Effector memory CD4-positive, alpha-beta T cell (primary cell): ENCODE measurements around the gene DSCAML1.

ENCODE experiments used
- DNase-seq, 3 donors: peaks; one replicate each; pipeline ENCODE4 v3.0.0-alpha.2; 2020
- H3K27ac ChIP-seq: 2 replicates; pipeline ENCODE4 v1.7.0; 2013; ENCODE audit warnings: mild to moderate bottlenecking, low read length, moderate library complexity; ENCODE audit not compliant: insufficient read depth, poor library complexity, severe bottlenecking
- H3K27me3 ChIP-seq: replicated peaks from 2 replicates; pipeline ENCODE4 v1.7.0; 2013; ENCODE audit warnings: mild to moderate bottlenecking, low read length; ENCODE audit not compliant: insufficient read depth, control insufficient read depth, poor library complexity, severe bottlenecking
- H3K36me3 ChIP-seq: 2 replicates; pipeline ENCODE4 v1.7.0; 2013; ENCODE audit warnings: mild to moderate bottlenecking, low read length, moderate library complexity; ENCODE audit not compliant: control insufficient read depth, insufficient read depth
- H3K4me1 ChIP-seq: 2 replicates; pipeline ENCODE4 v1.7.0; 2013; ENCODE audit warnings: low read length, mild to moderate bottlenecking; ENCODE audit not compliant: control insufficient read depth, insufficient read depth, poor library complexity, severe bottlenecking
- H3K4me3 ChIP-seq: 2 replicates; pipeline ENCODE4 v1.7.0; 2013; ENCODE audit warnings: low read length, low read depth, mild to moderate bottlenecking; ENCODE audit not compliant: insufficient read depth, poor library complexity, severe bottlenecking
- H3K9me3 ChIP-seq: 2 replicates; pipeline ENCODE4 v1.7.0; 2013; ENCODE audit warnings: mild to moderate bottlenecking, low read length, moderate library complexity; ENCODE audit not compliant: control insufficient read depth

DSCAML1 gene

GRCh38 chr11:117417856-117418255 is 379.2 kb downstream of the DSCAML1 start:
- Histone ChIP-seq H3K27ac (no peak overlapping the region), H3K36me3 (no peaks in the 10 kb centered on the region), H3K4me1 (no peaks in the 10 kb centered on the region), H3K4me3 (no peak overlapping the region), H3K9me3 (no peaks in the 10 kb centered on the region), H3K27me3 (no peaks in the 10 kb centered on the region)
- no peak for DNase-seq

DNA sequence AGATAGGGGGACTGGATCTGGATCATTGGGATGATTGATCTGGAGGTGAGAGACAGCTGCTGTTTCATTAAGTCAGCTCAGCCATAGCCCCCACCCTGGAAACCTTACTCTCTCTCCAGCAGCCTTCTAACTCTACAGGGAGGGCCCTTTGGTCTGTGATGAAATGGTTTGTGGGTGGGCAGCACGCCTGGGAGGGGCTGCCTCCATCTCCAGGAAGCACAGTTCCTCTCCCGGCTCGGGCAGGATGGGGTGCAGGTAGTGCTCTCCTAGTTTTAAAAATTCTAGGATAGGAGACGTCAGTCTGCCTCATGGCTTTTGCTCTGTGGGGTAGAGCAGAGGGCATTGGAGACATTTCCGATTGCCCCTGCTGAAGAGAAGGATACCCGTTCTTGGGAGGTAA is 379.7 kb downstream of the DSCAML1 start:
- Histone ChIP-seq H3K4me3 (no peak overlapping the region), H3K4me1 (no peaks in the 10 kb centered on the region), H3K27me3 (no peaks in the 10 kb centered on the region), H3K36me3 (no peaks in the 10 kb centered on the region), H3K9me3 (no peaks in the 10 kb centered on the region), H3K27ac (no peak overlapping the region)
- DNase-seq: no peak

DNA sequence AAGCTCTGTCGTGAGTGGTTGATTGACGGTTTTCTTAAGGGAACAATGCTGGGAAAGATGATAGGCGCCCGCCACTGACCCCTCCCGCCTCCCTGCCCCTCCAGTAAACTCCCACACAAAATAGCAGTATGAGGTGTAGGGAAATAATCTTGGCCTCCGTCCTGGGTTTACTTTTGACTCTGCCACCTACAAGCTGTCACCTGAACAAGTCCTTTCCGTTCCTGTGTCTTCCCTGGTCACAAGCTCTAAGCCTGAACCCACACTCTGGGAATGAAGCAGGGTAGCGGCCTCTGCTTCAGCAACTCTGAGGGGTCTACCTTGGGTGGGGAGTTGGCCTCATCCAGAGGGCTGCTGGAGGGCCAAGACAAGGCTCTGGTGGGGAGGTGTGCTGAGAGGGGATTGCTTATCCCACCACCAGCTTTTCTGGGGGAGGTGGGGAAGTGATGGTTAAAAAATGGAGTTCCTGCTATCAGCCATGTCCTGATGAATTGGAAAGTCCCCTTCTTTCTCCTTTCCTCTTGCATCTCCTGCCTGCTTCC is 381.6 kb downstream of the DSCAML1 start:
- DNase-seq: no peak
- H3K27ac ChIP-seq: no peak overlapping the region
- H3K4me1 ChIP-seq: no peaks in the 10 kb centered on the region
- no peaks in the 10 kb centered on the region for H3K36me3 ChIP-seq
- H3K4me3 ChIP-seq: no peak overlapping the region
- no peaks in the 10 kb centered on the region for H3K27me3 ChIP-seq
- no peaks in the 10 kb centered on the region for H3K9me3 ChIP-seq

DNA sequence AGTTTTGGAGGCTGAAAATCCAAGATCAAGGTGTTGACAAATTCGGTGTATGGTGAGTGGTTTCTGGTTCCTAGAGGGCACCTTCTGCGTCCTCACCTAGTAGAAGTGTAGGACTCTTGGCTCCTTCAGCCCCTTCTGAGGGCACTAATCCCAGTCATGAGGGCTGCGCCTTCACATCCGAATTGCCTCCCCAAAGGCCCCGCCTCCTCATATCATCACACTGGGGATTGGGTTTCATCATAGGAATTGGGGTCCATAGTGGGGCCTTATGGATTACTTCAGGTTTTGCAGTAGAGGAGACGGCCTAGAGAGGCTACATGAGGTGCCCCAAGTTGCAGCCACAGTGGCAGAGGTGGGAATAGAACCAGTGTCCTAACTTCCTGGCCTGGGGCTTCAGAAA is 382.3 kb downstream of the DSCAML1 start:
- H3K4me1 ChIP-seq: no peaks in the 10 kb centered on the region
- H3K9me3 ChIP-seq: no peaks in the 10 kb centered on the region
- no peaks in the 10 kb centered on the region for H3K36me3 ChIP-seq
- no peaks in the 10 kb centered on the region for H3K27me3 ChIP-seq
- no peak overlapping the region for H3K4me3 ChIP-seq
- no peak for DNase-seq
- H3K27ac ChIP-seq: no peak overlapping the region

- Histone ChIP-seq H3K9me3 (no peaks in the 10 kb centered on the region), H3K27ac (no peak overlapping the region), H3K4me1 (no peaks in the 10 kb centered on the region), H3K4me3 (no peak overlapping the region), H3K27me3 (no peaks in the 10 kb centered on the region), H3K36me3 (peaks cover 3% of the 10 kb centered on the region)
- no peak for DNase-seq
Measured at GRCh38 chr11:117413616-117414015, 383.4 kb downstream of the DSCAML1 start.

DNA sequence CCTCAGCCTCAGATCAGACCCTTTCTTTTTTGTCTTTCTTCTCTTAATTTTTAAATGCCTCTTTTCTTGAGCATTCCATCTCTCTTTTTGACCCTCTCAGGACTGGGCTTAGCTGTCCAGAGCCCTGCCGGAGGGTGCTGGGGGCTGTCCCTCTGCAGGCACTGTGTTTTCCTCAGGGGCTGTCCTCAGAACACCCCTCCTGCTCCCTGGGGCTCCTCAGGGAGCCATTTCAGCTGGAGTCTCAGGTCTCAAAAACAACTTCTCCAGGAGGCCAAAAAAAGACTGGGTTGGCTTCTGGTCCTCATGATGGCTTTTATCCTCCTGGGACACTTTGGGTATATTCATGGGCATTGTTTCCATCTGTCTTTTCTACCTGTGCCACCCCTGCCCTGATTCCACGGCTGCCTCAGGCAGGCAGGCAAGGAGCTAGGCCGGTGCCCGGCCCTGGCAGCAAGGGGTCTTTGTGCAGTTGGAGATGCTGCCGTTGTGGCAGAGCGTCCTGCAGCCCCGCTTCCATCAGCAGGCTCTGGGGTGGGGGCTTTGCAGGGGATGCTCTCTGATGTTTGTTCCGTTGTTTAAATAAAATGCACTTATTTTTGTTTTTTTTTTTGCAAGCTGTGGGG is 384.3 kb downstream of the DSCAML1 start:
- Histone ChIP-seq H3K36me3 (peaks cover 11% of the 10 kb centered on the region), H3K4me1 (no peaks in the 10 kb centered on the region), H3K27me3 (no peaks in the 10 kb centered on the region), H3K4me3 (no peak overlapping the region), H3K9me3 (no peaks in the 10 kb centered on the region), H3K27ac (no peak overlapping the region)
- no peak for DNase-seq

DNA sequence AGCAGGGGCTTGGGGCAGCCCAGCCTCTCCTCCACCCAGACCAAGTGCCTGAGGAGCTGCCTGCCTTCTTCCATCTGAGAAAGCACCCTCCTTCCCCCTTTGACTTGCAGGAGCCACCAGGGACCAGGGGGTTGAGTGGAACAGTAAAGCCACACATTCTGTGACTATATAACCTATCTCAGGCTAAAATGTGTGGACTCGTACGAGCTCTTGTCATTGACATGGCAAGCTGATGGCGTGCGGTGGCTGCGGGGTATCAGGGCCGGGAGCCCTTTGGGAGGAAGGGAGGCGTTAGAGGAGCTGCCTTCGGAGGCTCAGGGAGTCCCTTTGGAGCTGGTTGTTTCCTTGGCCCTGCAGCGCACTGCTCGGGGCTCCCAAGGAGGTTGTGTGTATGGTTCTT is 384.8 kb downstream of the DSCAML1 start:
- H3K4me1 ChIP-seq: no peaks in the 10 kb centered on the region
- H3K4me3 ChIP-seq: no peak overlapping the region
- H3K9me3 ChIP-seq: no peaks in the 10 kb centered on the region
- no peak overlapping the region for H3K27ac ChIP-seq
- DNase-seq: no peak
- no peaks in the 10 kb centered on the region for H3K27me3 ChIP-seq
- H3K36me3 ChIP-seq: peaks cover 13% of the 10 kb centered on the region

- Histone ChIP-seq H3K9me3 (no peaks in the 10 kb centered on the region), H3K36me3 (peaks cover 13% of the 10 kb centered on the region), H3K27ac (no peak overlapping the region), H3K4me1 (no peaks in the 10 kb centered on the region), H3K4me3 (no peak overlapping the region), H3K27me3 (no peaks in the 10 kb centered on the region)
- no peak for DNase-seq
Measured at GRCh38 chr11:117411736-117412135, 385.3 kb downstream of the DSCAML1 start.

DNA sequence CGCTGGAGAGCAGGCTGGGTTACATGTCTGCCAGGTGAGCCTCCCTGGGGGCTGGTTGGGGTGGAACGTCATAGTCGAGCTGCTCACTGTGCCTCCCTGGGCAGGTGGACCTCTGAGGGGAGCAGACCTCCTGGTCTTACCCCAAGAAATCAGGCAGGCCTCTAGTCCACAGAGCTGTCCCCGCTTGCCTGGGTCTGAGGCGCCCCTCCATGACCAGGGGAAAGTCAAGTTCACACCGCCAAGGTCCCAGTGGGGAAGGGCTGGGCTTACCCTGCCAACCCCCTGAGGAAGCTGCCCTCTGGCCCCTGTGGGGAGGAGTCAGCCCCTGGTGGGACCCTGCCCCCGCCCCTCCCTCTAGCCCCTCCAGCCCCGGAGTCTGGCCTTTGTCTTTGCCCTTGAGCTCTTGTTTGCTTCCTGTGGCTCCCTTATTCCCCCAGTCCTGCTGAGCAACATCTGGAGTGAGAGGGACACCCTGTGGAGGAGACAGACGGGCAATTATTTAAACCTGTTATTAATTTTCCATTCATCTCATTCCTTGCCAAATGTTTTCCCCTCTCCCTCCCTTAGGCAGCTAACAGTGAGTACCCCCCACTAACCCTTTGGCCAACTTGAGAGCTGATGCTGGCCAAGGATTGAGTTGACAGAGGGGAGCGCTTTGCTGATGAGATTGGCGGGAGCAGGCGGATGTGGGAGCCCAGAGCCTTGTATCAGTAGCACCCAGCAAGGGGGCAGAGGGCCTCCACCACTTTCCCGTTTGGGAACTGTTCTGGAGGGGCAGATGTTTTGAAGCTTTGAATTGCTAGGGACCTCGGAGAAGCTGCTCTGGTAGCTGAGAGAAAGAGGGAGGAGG is 385.9 kb downstream of the DSCAML1 start:
- H3K9me3 ChIP-seq: no peaks in the 10 kb centered on the region
- peaks cover 17% of the 10 kb centered on the region for H3K36me3 ChIP-seq
- no peak overlapping the region for H3K27ac ChIP-seq
- DNase-seq: no peak
- no peaks in the 10 kb centered on the region for H3K27me3 ChIP-seq
- H3K4me1 ChIP-seq: no peaks in the 10 kb centered on the region
- H3K4me3 ChIP-seq: no peak overlapping the region

DNA sequence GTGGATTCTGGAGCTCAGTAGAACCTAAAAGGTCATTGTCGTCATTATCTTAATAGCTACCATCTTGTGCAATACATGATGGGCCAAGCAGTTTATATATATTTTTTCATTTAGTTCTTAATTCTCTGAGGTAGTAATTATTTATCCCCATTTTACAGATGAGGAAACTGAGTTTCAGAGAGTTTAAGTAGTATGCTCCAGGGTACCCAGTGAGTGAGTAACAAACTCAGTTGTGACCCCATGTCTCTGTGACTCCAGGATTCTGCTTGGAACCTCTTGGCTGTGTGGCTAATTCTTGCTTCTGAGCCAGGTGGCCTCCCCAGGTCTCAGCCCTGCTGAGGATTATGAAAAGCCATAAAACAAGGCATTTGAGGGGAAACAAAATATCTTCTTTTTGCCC is 386.8 kb downstream of the DSCAML1 start:
- no peaks in the 10 kb centered on the region for H3K9me3 ChIP-seq
- no peaks in the 10 kb centered on the region for H3K27me3 ChIP-seq
- H3K27ac ChIP-seq: no peak overlapping the region
- H3K4me3 ChIP-seq: no peak overlapping the region
- peaks cover 19% of the 10 kb centered on the region for H3K36me3 ChIP-seq
- DNase-seq: no peak
- no peaks in the 10 kb centered on the region for H3K4me1 ChIP-seq
